IMR-90 (cell line): ENCODE measurements around the gene SMIM36. TPM values are rescaled to one million over a fixed set of nuclear protein-coding genes. Genes with fewer than 3 reads are reported as not detected.

Experiments used
- ATAC-seq: fragments of 200-7000 bp; cut with Tn5 transposase; 2 replicates; pipeline ENCODE4 v1.9.1; 2020; ENCODE audit warnings: low read depth, mild to moderate bottlenecking, moderate library complexity
- BruUV-seq: library from RNA; stranded (reverse); fragments of 400-500 nt; replicated peaks from 2 replicates; lab custom pipeline; 2021; lab: Mats Ljungman, UMichigan
- CTCF ChIA-PET: fragments of 300-600 bp; formaldehyde crosslinking; extraction: SDS; loops from one replicate; lab custom pipeline; 2021; ENCODE audit warnings: antibody characterized with exemption; lab: Yijun Ruan, JAX
- POLR2A ChIA-PET: fragments of 300-600 bp; sonication (Branson Sonifier 250); formaldehyde crosslinking; loops from one replicate; lab custom pipeline; 2022; ENCODE audit warnings: antibody characterized with exemption; ENCODE audit not compliant: unreplicated experiment; lab: Charles Lee
- DNase-seq: peaks from one replicate; pipeline ENCODE4 v3.0.0; 2013
- H2AFZ ChIP-seq: replicated peaks from 2 replicates; pipeline ENCODE3; 2013; ENCODE audit warnings: low read length, mild to moderate bottlenecking; ENCODE audit not compliant: poor library complexity
- H2AK5ac ChIP-seq: 2 replicates; pipeline ENCODE4 v1.6.1; 2013; ENCODE audit warnings: low read depth, low read length, inconsistent platforms
- H2AK9ac ChIP-seq: replicated peaks from 2 replicates; pipeline ENCODE3; 2013; ENCODE audit warnings: mild to moderate bottlenecking, low read depth, low read length, moderate library complexity; ENCODE audit not compliant: poor library complexity
- H2BK120ac ChIP-seq: 2 replicates; pipeline ENCODE4 v1.6.1; 2013; ENCODE audit warnings: low read depth, low read length, inconsistent platforms
- H2BK15ac ChIP-seq: 3 replicates; pipeline ENCODE4 v1.6.1; 2013; ENCODE audit warnings: low read depth, low read length, inconsistent platforms
- H2BK20ac ChIP-seq: 2 replicates; pipeline ENCODE4 v1.6.1; 2013; ENCODE audit warnings: low read depth, mild to moderate bottlenecking, inconsistent platforms, low read length, moderate library complexity
- H2BK5ac ChIP-seq: 2 replicates; pipeline ENCODE4 v1.6.1; 2013; ENCODE audit warnings: mild to moderate bottlenecking, low read depth, low read length, inconsistent platforms; ENCODE audit not compliant: poor library complexity, severe bottlenecking
- H3K14ac ChIP-seq: replicated peaks from 2 replicates; pipeline ENCODE4 v1.6.1; 2013; ENCODE audit warnings: low read depth, low read length, inconsistent platforms
- H3K18ac ChIP-seq: 2 replicates; pipeline ENCODE4 v1.6.1; 2013; ENCODE audit warnings: low read depth, low read length, control low read depth
- H3K23ac ChIP-seq: 2 replicates; pipeline ENCODE4 v1.6.1; 2013; ENCODE audit warnings: low read depth, low read length, inconsistent platforms
- H3K27ac ChIP-seq: 2 replicates; pipeline ENCODE4 v1.5.1; 2013; ENCODE audit warnings: mild to moderate bottlenecking, control low read depth, low read length; ENCODE audit not compliant: insufficient read depth
- H3K27me3 ChIP-seq: 2 replicates; pipeline ENCODE4 v1.6.1; 2013; ENCODE audit warnings: low read length; ENCODE audit not compliant: control insufficient read depth, insufficient read depth
- H3K36me3 ChIP-seq: 2 replicates; pipeline ENCODE4 v1.6.1; 2013; ENCODE audit warnings: low read length, mixed read lengths; ENCODE audit not compliant: control insufficient read depth, insufficient read depth
- H3K4ac ChIP-seq: 2 replicates; pipeline ENCODE4 v1.6.1; 2013; ENCODE audit warnings: low read depth, low read length, inconsistent platforms
- H3K4me1 ChIP-seq: 2 replicates; pipeline ENCODE4 v1.6.1; 2013; ENCODE audit warnings: low read length, mixed read lengths; ENCODE audit not compliant: control insufficient read depth, insufficient read depth
- H3K4me2 ChIP-seq: 2 replicates; pipeline ENCODE4 v1.6.1; 2013; ENCODE audit warnings: low read depth, mild to moderate bottlenecking, control low read depth, low read length, moderate library complexity
- H3K4me3 ChIP-seq: 2 replicates; pipeline ENCODE4 v1.5.1; 2013; ENCODE audit warnings: low read depth, mild to moderate bottlenecking, control low read depth, low read length, moderate library complexity; ENCODE audit not compliant: insufficient read depth
- H3K56ac ChIP-seq: 2 replicates; pipeline ENCODE4 v1.6.1; 2013; ENCODE audit warnings: low read length, inconsistent platforms; ENCODE audit not compliant: insufficient read depth; ENCODE audit errors: extremely low read depth
- H3K79me1 ChIP-seq, 2 experiments: 2 replicates each; pipeline ENCODE4 v1.6.1; 2013; ENCODE audit warnings: low read length in 2 of 2, inconsistent platforms in 1 of 2, low read depth in 1 of 2
- H3K9ac ChIP-seq: 2 replicates; pipeline ENCODE4 v1.6.1; 2013; ENCODE audit warnings: low read depth, low read length, control low read depth
- H3K9me1 ChIP-seq: 2 replicates; pipeline ENCODE4 v1.6.1; 2013; ENCODE audit warnings: low read length, inconsistent platforms; ENCODE audit not compliant: insufficient read depth
- H3K9me3 ChIP-seq: 2 replicates; pipeline ENCODE4 v1.6.1; 2013; ENCODE audit warnings: low read length; ENCODE audit not compliant: control insufficient read depth, insufficient read depth
- H4K20me1 ChIP-seq: 2 replicates; pipeline ENCODE4 v1.6.1; 2013; ENCODE audit warnings: low read length, inconsistent platforms; ENCODE audit not compliant: insufficient read depth
- H4K5ac ChIP-seq: 2 replicates; pipeline ENCODE4 v1.6.1; 2013; ENCODE audit warnings: mild to moderate bottlenecking, low read depth, low read length, control low read depth
- H4K8ac ChIP-seq, 2 experiments: 2 replicates each; pipeline ENCODE4 v1.6.1; 2013; ENCODE audit warnings: low read depth in 2 of 2, low read length in 2 of 2, control low read depth in 1 of 2, inconsistent platforms in 1 of 2
- H4K91ac ChIP-seq: 2 replicates; pipeline ENCODE4 v1.6.1; 2013; ENCODE audit warnings: low read depth, low read length, inconsistent platforms; ENCODE audit not compliant: insufficient read depth
- BHLHE40 ChIP-seq: fragments of 150-350 bp; IDR thresholded peaks from 2 replicates; pipeline ENCODE4 v1.6.1; 2016; ENCODE audit warnings: mild to moderate bottlenecking, low read depth, low read length
- CEBPB ChIP-seq: IDR thresholded peaks from 2 replicates; pipeline ENCODE4 v1.6.1; 2012; ENCODE audit warnings: low read depth, low read length, improper control_type of control experiment
- CHD1 ChIP-seq: IDR thresholded peaks from 2 replicates; pipeline ENCODE4 v1.6.1; 2012; ENCODE audit warnings: low read depth, low read length, improper control_type of control experiment
- FOS ChIP-seq: fragments of 150-350 bp; IDR thresholded peaks from 2 replicates; pipeline ENCODE4 v1.6.1; 2016; ENCODE audit warnings: low read depth, low read length
- MAFK ChIP-seq: IDR thresholded peaks from 2 replicates; pipeline ENCODE4 v1.6.1; 2012; ENCODE audit warnings: low read depth, low read length, improper control_type of control experiment
- MAZ ChIP-seq: IDR thresholded peaks from 2 replicates; pipeline ENCODE4 v1.6.1; 2012; ENCODE audit warnings: low read depth, mild to moderate bottlenecking, low read length, improper control_type of control experiment, moderate library complexity, borderline replicate concordance
- MXI1 ChIP-seq: IDR thresholded peaks from 2 replicates; pipeline ENCODE4 v1.6.1; 2012; ENCODE audit warnings: low read depth, mild to moderate bottlenecking, low read length, moderate library complexity, borderline replicate concordance
- NFE2L2 ChIP-seq: fragments of 150-350 bp; IDR thresholded peaks from 2 replicates; pipeline ENCODE4 v1.6.1; 2016; ENCODE audit warnings: low read depth, mild to moderate bottlenecking, low read length
- POLR2A ChIP-seq: IDR thresholded peaks from 2 replicates; pipeline ENCODE4 v1.6.1; 2012; ENCODE audit warnings: mild to moderate bottlenecking, low read depth, low read length
- RAD21 ChIP-seq: IDR thresholded peaks from 2 replicates; pipeline ENCODE4 v1.6.1; 2012; ENCODE audit warnings: low read length, improper control_type of control experiment
- RCOR1 ChIP-seq: IDR thresholded peaks from 2 replicates; pipeline ENCODE4 v1.6.1; 2012; ENCODE audit warnings: mild to moderate bottlenecking, low read length, improper control_type of control experiment; ENCODE audit not compliant: insufficient replicate concordance
- RFX5 ChIP-seq: IDR thresholded peaks from 2 replicates; pipeline ENCODE4 v1.8.0; 2012; ENCODE audit warnings: low read depth, mild to moderate bottlenecking, low read length, moderate library complexity
- SMC3 ChIP-seq: fragments of 150-350 bp; IDR thresholded peaks from 2 replicates; pipeline ENCODE4 v1.6.1; 2016; ENCODE audit warnings: low read depth, mild to moderate bottlenecking, antibody characterized with exemption, low read length, moderate library complexity
- USF2 ChIP-seq: fragments of 150-350 bp; IDR thresholded peaks from 2 replicates; pipeline ENCODE4 v1.6.1; 2017; ENCODE audit warnings: mild to moderate bottlenecking, antibody characterized with exemption, low read length, low read depth
- WGBS, 2 experiments: methylation state at CpG; one replicate each; pipeline versions ENCODE4 v1.1.5 to v1.1.7; 2013; ENCODE audit warnings: missing lambda C conversion rate in 2 of 2; ENCODE audit not compliant: insufficient read length in 1 of 2; ENCODE audit errors: extremely low coverage in 2 of 2; 5-methylcytosine and 5-hydroxymethylcytosine counted together
- dilution Hi-C: fragments of 300-500 bp; cut with HindIII; formaldehyde crosslinking; loops from one replicate; pipeline ENCODE4 v1.14.3; 2018; ENCODE audit warnings: low sequenced_read_pairs; ENCODE audit not compliant: unreplicated experiment
- in situ Hi-C: fragments of 300-500 bp; cut with MboI; formaldehyde crosslinking; loops from 3 replicates; pipeline ENCODE4 v1.14.3; 2019; ENCODE audit warnings: low sequenced_read_pairs, inconsistent platforms, mixed read lengths
- intact Hi-C: fragments of 100-400 bp; cut with micrococcal nuclease; formaldehyde crosslinking; loops from 2 replicates; pipeline ENCODE4 v1.10.0; 2022
- polyA plus RNA-seq, 3 experiments: library from polyadenylated mRNA; depleted of rRNA; stranded (reverse); fragments of >200 nt; gene quantifications; 2 replicates each; pipeline ENCODE4 v1.2.3, GENCODE V29; 2012; ENCODE audit warnings: low replicate concordance in 1 of 3
- total RNA-seq: library from RNA; depleted of rRNA; stranded (reverse); fragments of >200 nt; gene quantifications from 2 replicates; pipeline ENCODE4 v1.2.3, GENCODE V29; 2012
- TF ChIP-seq, protein P1 (sequence below): fragments of 150-350 bp; IDR thresholded peaks from 2 replicates; pipeline ENCODE4 v1.6.1; 2016; ENCODE audit warnings: low read depth, mild to moderate bottlenecking, low read length, moderate library complexity, borderline replicate concordance

The SMIM36 gene
- total and polyA plus RNA-seq, 2 of the 4 experiments (the other 2 are of a cell fraction), result not detected

DNA sequence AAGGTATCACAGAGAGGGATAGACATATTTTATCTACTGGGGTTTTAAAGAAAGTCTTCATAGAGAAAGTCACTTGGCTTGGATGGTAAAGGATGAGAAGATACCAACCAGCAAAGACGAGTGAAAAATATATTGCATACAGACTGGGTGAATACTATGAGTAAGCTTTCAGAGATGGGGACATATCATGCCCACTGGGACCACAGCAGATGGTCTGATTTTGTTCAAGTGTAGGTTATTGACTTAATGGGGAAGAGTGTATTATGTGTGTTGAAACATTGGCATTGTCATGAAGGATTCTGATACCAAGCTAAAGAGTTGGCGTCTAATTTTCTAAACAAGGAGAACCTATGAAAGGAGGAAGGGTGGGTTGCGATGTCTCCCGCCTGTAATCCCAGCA lies 75.8 kb downstream of the SMIM36 start:
- POLR2A ChIA-PET, result no interaction called here
- Histone ChIP-seq H2BK120ac (no peak overlapping the region), H3K79me1 (no peaks in the 10 kb centered on the region), H4K20me1 (peaks cover 4% of the 10 kb centered on the region; the same call in 1 of the 2 replicates), H2AFZ (no peak overlapping the region), H3K9ac (no peak overlapping the region), H4K5ac (no peak overlapping the region), H3K14ac (no peak overlapping the region), H3K27ac (no peak overlapping the region), H2AK5ac (no peak overlapping the region), H2BK15ac (peak overlapping the region; percentile 92; the same call in 2 of the 3 replicates), H3K18ac (no peak overlapping the region), H3K23ac (no peak overlapping the region), H3K9me3 (no peaks in the 10 kb centered on the region), H3K9me1 (peaks cover 4% of the 10 kb centered on the region; the same call in 1 of the 2 replicates), H3K27me3 (no peaks in the 10 kb centered on the region), H2BK5ac (no peak overlapping the region), H2AK9ac (no peak overlapping the region), H4K91ac (no peak overlapping the region), H3K4me2 (no peak overlapping the region), H2BK20ac (0 out of 2 replicates have a peak overlapping the region, but pooled peaks have one; percentile 27), H3K4me1 (peaks cover 18% of the 10 kb centered on the region), H3K4me3 (no peak overlapping the region), H4K8ac (no peak overlapping the region), H3K56ac (no peak overlapping the region), H3K36me3 (no peaks in the 10 kb centered on the region), H3K4ac (no peak overlapping the region)
- intact Hi-C loops (no loop called here), dilution Hi-C loops (no loop called here), in situ Hi-C loops (no loop called here)
- CTCF ChIA-PET, result interaction anchor here (1.1 kb wide), 1 partner anchor 17 kb away, joined by 3 read pairs; no protein-coding TSS in a partner anchor
- BruUV-seq, result no TSS peak
- ATAC-seq, result no peak
- DNase-seq, result no peak
- 100% methylated on average over 1 of the region's 4 CpGs; no CpG with 5 or more reads in 1 of the 2 experiments for WGBS, 2 experiments
- no peak for TF ChIP-seq CEBPB
- no peak for TF ChIP-seq BHLHE40
- no peak for TF ChIP-seq MAFK
- TF ChIP-seq MXI1, result no peak
- no peak for TF ChIP-seq MAZ
- TF ChIP-seq, protein P1, sequence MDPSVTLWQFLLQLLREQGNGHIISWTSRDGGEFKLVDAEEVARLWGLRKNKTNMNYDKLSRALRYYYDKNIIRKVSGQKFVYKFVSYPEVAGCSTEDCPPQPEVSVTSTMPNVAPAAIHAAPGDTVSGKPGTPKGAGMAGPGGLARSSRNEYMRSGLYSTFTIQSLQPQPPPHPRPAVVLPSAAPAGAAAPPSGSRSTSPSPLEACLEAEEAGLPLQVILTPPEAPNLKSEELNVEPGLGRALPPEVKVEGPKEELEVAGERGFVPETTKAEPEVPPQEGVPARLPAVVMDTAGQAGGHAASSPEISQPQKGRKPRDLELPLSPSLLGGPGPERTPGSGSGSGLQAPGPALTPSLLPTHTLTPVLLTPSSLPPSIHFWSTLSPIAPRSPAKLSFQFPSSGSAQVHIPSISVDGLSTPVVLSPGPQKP, result no peak
- TF ChIP-seq CHD1, result no peak
- TF ChIP-seq RFX5, result no peak
- no peak for TF ChIP-seq RAD21
- TF ChIP-seq POLR2A, result no peak
- TF ChIP-seq SMC3, result no peak
- TF ChIP-seq RCOR1, result no peak
- TF ChIP-seq NFE2L2, result no peak
- no peak for TF ChIP-seq USF2
- TF ChIP-seq FOS, result no peak
